ENCODE results near the gene PRTFDC1. TPM values are rescaled to one million over a fixed set of nuclear protein-coding genes. Genes with fewer than 3 reads are reported as not detected.
A peak's percentile ranks its signal among the peaks of the same experiment; 100 is the strongest.
"Not testable (repeated sequence)": the region's sequence is repeated elsewhere in the genome, so short reads cannot be mapped to it uniquely, and the experiment has no call there.

The PRTFDC1 gene
- total RNA-seq, 3 donors from 2014 or later (not counting 1 experiment from before 2014, with no cell fraction given) = 1.2 to 1.9 (median 1.4) TPM

DNA sequence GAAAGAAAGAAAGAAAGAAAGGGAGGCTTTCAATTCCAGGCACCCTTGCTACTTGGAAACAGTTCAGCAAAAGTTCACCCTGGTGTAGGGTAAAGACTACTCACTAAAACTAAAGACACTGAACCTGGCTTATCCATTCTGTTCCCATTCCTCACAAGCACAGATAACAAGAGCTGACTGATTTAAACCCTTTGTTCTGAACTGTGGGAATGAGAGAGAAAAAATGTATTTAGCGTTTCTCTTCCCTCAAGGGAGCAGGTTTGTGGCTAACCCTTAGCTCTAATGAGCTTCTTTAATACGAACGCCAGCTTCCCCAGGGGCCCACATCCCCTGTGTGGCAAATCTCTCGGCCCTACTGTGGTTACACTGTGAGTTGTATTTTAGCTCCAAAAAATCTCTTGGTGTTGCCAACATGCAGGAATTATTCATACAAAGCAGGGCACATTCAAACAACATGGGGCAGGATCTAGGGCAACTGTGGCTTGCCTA, 23.3 kb downstream of the PRTFDC1 start:
- Mint-ChIP-seq H3K4me1 (peaks cover 2 to 17% of the 10 kb centered on the region in 2 donors), H3K36me3 (peaks cover 7% of the 10 kb centered on the region), H3K9me3 (peaks cover 0 to 2% of the 10 kb centered on the region in 2 donors), H3K27ac (no peak overlapping the region), H3K27me3 (ENCODE audit: low read depth in 2 of 2) (no peaks in the 10 kb centered on the region), H3K4me3 (peak overlapping the region; percentile 9)
- no peaks in the 10 kb centered on the region for H3K9me3 ChIP-seq (ENCODE audit: control insufficient read depth, insufficient read depth, low read length)
- ATAC-seq = no peak
- H3K36me3 ChIP-seq (ENCODE audit: control insufficient read depth, insufficient read depth, low read length) = no peaks in the 10 kb centered on the region
- 8% methylated on average over 4 of the region's 4 CpGs for WGBS (ENCODE audit: insufficient coverage)
- intact Hi-C loops (cut with micrococcal nuclease) = no loop called here
- H3K4me3 ChIP-seq (ENCODE audit: low read length) = no peak overlapping the region
- H3K4me1 ChIP-seq (ENCODE audit: control insufficient read depth, insufficient read depth, low read length) = peaks cover 18% of the 10 kb centered on the region
- H3K27ac ChIP-seq (ENCODE audit: low read length) = peak overlapping the region; percentile 5
- no peak for DNase-seq
- H3K27me3 ChIP-seq (ENCODE audit: control insufficient read depth, insufficient read depth, low read length) = no peaks in the 10 kb centered on the region
- TF ChIP-seq, protein P1, sequence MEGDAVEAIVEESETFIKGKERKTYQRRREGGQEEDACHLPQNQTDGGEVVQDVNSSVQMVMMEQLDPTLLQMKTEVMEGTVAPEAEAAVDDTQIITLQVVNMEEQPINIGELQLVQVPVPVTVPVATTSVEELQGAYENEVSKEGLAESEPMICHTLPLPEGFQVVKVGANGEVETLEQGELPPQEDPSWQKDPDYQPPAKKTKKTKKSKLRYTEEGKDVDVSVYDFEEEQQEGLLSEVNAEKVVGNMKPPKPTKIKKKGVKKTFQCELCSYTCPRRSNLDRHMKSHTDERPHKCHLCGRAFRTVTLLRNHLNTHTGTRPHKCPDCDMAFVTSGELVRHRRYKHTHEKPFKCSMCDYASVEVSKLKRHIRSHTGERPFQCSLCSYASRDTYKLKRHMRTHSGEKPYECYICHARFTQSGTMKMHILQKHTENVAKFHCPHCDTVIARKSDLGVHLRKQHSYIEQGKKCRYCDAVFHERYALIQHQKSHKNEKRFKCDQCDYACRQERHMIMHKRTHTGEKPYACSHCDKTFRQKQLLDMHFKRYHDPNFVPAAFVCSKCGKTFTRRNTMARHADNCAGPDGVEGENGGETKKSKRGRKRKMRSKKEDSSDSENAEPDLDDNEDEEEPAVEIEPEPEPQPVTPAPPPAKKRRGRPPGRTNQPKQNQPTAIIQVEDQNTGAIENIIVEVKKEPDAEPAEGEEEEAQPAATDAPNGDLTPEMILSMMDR (IDR thresholded peaks at IDR 0.05) = no peak

DNA sequence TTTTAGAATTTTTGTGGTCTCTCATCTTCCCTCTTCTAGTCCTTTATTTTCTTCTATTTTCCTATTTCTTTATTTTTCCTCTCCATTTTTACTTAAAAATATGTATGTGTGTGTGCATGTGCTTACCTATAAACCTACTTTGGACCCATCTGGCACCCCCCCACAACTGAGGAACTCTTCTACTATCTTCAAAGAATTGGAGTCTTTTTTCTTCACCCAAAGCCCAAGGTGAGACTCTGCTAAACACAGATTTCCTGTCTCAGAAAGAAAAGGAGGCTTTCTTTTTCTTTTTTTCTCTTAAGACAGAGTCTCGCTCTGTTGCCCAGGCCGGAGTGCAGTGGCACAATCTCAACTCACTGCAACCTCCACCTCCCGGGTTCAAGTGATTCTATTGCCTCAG, 24.2 kb downstream of the PRTFDC1 start:
- 46% methylated on average over 3 of the region's 3 CpGs for WGBS (ENCODE audit: insufficient coverage)
- TF ChIP-seq, protein P1 (IDR thresholded peaks at IDR 0.05) = no peak
- H3K27ac Mint-ChIP-seq = no peak overlapping the region

DNA sequence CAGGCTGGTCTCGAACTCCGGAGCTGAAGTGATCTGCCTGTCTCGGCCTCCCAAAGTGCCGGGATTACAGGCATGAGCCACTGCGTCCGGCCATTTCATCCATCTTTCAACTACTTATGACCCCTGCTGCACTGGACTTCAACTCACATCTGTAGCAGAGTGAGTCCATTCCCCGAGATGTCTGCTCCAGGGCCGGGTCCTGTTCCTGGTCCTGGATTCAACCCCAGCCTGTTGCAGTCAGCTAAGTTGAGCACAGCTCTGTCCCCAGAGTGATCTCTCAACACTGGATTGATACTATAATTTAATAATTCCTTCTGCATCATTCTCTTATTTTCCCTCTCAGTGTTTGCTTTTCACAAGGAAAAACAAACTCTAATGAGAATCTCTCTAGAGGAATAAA, 25.8 kb downstream of the PRTFDC1 start:
- TF ChIP-seq, protein P1 (IDR thresholded peaks at IDR 0.05) = no peak
- H3K4me3 ChIP-seq (ENCODE audit: low read length) = no peak overlapping the region
- intact Hi-C loops (cut with micrococcal nuclease) = no loop called here
- H3K4me3 Mint-ChIP-seq = no peak overlapping the region
- peaks cover 8 to 27% of the 10 kb centered on the region in 2 donors for H3K4me1 Mint-ChIP-seq
- peaks cover 4% of the 10 kb centered on the region for H3K9me3 ChIP-seq (ENCODE audit: control insufficient read depth, insufficient read depth, low read length)
- 97% methylated on average over 8 of the region's 8 CpGs for WGBS (ENCODE audit: insufficient coverage)
- DNase-seq (no peak), ATAC-seq (no peak)
- H3K27ac ChIP-seq (ENCODE audit: low read length) = no peak overlapping the region
- H3K27me3 ChIP-seq (ENCODE audit: control insufficient read depth, insufficient read depth, low read length) = no peaks in the 10 kb centered on the region
- H3K9me3 Mint-ChIP-seq = peaks cover 2 to 5% of the 10 kb centered on the region in 2 donors
- no peaks in the 10 kb centered on the region for H3K36me3 ChIP-seq (ENCODE audit: control insufficient read depth, insufficient read depth, low read length)
- no peak overlapping the region for H3K27ac Mint-ChIP-seq
- H3K27me3 Mint-ChIP-seq (ENCODE audit: low read depth in 2 of 2) = no peaks in the 10 kb centered on the region
- peaks cover 14% of the 10 kb centered on the region for H3K36me3 Mint-ChIP-seq
- H3K4me1 ChIP-seq (ENCODE audit: control insufficient read depth, insufficient read depth, low read length) = peaks cover 18% of the 10 kb centered on the region

More for the DNA sequence above, 24.2 kb downstream of the PRTFDC1 start:
- no peaks in the 10 kb centered on the region for H3K9me3 ChIP-seq (ENCODE audit: control insufficient read depth, insufficient read depth, low read length)
- H3K4me1 ChIP-seq (ENCODE audit: control insufficient read depth, insufficient read depth, low read length) = peaks cover 18% of the 10 kb centered on the region
- no peaks in the 10 kb centered on the region for H3K36me3 ChIP-seq (ENCODE audit: control insufficient read depth, insufficient read depth, low read length)
- H3K27me3 ChIP-seq (ENCODE audit: control insufficient read depth, insufficient read depth, low read length) = no peaks in the 10 kb centered on the region
- DNase-seq (peak in 1 of 2 donors; percentile 22), ATAC-seq (peak in 1 of 3 donors; percentile 44)
- H3K9me3 Mint-ChIP-seq = peaks cover 2 to 5% of the 10 kb centered on the region in 2 donors
- H3K27ac ChIP-seq (ENCODE audit: low read length) = no peak overlapping the region
- peaks cover 7 to 26% of the 10 kb centered on the region in 2 donors for H3K4me1 Mint-ChIP-seq
- no peaks in the 10 kb centered on the region for H3K27me3 Mint-ChIP-seq (ENCODE audit: low read depth in 2 of 2)
- intact Hi-C loops (cut with micrococcal nuclease) = no loop called here
- H3K4me3 ChIP-seq (ENCODE audit: low read length) = no peak overlapping the region
- H3K4me3 Mint-ChIP-seq = peak overlapping the region; percentile 49
- peaks cover 14% of the 10 kb centered on the region for H3K36me3 Mint-ChIP-seq

DNA sequence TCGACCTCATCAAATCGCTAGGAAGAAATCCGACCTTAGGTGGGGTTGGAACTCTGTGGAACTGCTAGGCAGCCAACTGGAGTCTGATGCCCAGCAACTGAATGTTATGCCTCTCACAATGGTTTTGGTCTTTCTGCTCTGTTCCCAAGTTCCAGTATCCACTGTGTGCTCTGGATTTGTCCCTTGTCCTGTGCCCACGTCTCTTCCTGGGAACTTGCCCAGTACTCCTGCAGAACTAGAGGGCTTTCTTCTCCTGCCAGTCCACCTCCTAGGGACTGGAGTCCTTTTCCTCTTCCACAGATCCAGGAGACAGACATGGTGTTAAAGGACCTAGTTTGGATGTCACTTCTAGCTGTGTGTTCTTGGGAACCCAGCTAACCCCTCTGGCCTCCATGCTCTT, 26.6 kb downstream of the PRTFDC1 start:
- Histone ChIP-seq H3K27ac (ENCODE audit: low read length) (no peak overlapping the region), H3K36me3 (ENCODE audit: control insufficient read depth, insufficient read depth, low read length) (no peaks in the 10 kb centered on the region), H3K27me3 (ENCODE audit: control insufficient read depth, insufficient read depth, low read length) (no peaks in the 10 kb centered on the region), H3K9me3 (ENCODE audit: control insufficient read depth, insufficient read depth, low read length) (peaks cover 4% of the 10 kb centered on the region), H3K4me1 (ENCODE audit: control insufficient read depth, insufficient read depth, low read length) (peaks cover 23% of the 10 kb centered on the region), H3K4me3 (ENCODE audit: low read length) (no peak overlapping the region)
- Mint-ChIP-seq H3K36me3 (peaks cover 14% of the 10 kb centered on the region), H3K27ac (no peak overlapping the region), H3K9me3 (peaks cover 2 to 5% of the 10 kb centered on the region in 2 donors), H3K27me3 (ENCODE audit: low read depth in 2 of 2) (no peaks in the 10 kb centered on the region), H3K4me1 (peaks cover 16 to 35% of the 10 kb centered on the region in 2 donors), H3K4me3 (no peak overlapping the region)
- DNase-seq (no peak), ATAC-seq (no peak)
- intact Hi-C loops (cut with micrococcal nuclease) = no loop called here
- WGBS (ENCODE audit: insufficient coverage) = 97% methylated on average over 4 of the region's 4 CpGs
- TF ChIP-seq, protein P1 (IDR thresholded peaks at IDR 0.05) = no peak

DNA sequence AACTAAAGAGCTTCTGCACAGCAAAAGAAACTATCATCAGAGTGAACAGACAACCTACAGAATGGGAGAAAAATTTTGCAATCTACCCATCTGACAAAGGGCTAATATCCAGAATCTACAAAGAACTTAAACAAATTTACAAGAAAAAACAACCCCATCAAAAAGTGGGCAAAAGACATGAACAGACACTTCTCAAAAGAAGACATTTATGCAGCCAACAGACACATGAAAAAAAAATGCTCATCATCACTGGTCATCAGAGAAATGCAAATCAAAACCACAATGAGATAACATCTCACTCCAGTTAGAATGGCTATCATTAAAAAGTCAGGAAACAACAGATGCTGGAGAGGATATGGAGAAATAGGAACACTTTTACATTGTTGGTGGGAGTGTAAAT, 27.9 kb downstream of the PRTFDC1 start:
- H3K4me1 ChIP-seq (ENCODE audit: control insufficient read depth, insufficient read depth, low read length) = peaks cover 23% of the 10 kb centered on the region
- H3K4me3 Mint-ChIP-seq; H3K9me3 Mint-ChIP-seq; H3K27me3 ChIP-seq (ENCODE audit: control insufficient read depth, insufficient read depth, low read length); DNase-seq; H3K9me3 ChIP-seq (ENCODE audit: control insufficient read depth, insufficient read depth, low read length); intact Hi-C loops (cut with micrococcal nuclease); H3K4me3 ChIP-seq (ENCODE audit: low read length); H3K27me3 Mint-ChIP-seq (ENCODE audit: low read depth in 2 of 2); H3K27ac ChIP-seq (ENCODE audit: low read length); H3K36me3 ChIP-seq (ENCODE audit: control insufficient read depth, insufficient read depth, low read length); ATAC-seq: not testable (repeated sequence)
- Mint-ChIP-seq H3K27ac (peak overlapping the region in 1 of 2 donors; percentile 37), H3K36me3 (peaks cover 14% of the 10 kb centered on the region), H3K4me1 (peaks cover 17 to 33% of the 10 kb centered on the region in 2 donors)

All from natural killer cell (primary cell).